NCI-H2196 treated with DMSO at 0.1 percent for 48 hours (cell line): ENCODE results near the gene JMJD8.
"Not testable (repeated sequence)": the region's sequence is repeated elsewhere in the genome, so short reads cannot be mapped to it uniquely, and the experiment has no call there.

ENCODE experiments used
- DNase-seq: peaks from one replicate; lab custom pipeline; 2025; ENCODE audit not compliant: unreplicated experiment; lab: John Stamatoyannopoulos, UW

JMJD8 gene

GRCh38 chr16:693364-693763, 9.2 kb upstream of the JMJD8 start:
- DNase-seq = no peak

DNA sequence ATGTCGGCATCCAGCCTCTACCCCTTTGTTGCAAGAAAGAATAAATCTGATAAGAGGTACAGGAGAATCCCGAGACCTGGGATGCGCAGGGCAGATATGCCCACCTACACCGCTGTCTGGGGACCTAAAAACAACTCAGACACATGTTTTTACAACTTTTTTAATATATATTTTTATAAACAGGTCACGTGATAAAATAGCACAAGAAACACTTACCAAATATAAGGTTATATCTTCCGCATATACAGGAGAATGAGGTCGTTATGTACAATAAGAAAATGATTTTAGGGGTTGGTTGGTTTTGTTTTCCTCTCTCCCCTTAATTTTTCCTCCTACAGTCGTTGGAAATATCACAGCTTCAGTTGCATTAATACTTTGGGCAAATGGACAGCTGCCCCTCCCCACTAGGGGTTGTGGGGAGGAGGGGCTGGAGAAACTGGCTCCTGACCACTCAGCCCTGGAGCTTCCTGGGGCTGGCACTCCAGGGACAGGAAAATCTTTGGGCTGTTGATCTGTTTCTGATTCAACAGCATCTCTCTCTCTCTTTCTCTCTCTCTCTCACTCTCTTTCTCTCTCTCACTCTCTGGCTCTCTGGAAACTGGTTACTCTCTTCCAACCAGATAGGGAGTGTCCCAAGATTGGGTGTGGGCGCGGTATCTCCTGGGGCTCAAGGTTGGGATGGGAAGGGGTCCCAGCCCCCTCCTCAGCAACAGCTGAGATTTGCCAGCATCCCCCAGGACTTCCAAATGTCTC, 8.4 kb upstream of the JMJD8 start:
- no peak for DNase-seq

DNA sequence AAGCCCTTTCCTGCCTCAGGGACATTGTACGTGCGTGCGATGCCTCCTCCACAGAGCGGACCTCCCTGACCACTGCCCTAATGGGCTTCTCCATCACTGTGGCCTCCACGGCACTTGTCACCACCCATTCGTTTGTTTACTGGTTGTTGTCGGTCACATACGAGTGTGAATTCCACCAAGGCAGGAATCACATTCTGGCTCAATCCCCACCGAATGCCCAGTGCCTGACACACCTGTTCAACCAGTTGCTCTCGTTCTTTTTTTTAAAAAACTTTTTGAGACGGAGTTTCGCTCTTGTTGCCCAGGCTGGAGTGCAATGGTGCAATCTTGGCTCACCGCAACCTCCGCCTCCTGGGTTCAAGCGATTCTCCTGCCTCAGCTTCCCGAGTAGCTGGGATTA, 7.1 kb upstream of the JMJD8 start:
- DNase-seq = not testable (repeated sequence)

GRCh38 chr16:689175-689897, 5.2 kb upstream of the JMJD8 start:
- no peak for DNase-seq

- DNase-seq = no peak
Measured at GRCh38 chr16:687499-687898, 3.4 kb upstream of the JMJD8 start.

DNA sequence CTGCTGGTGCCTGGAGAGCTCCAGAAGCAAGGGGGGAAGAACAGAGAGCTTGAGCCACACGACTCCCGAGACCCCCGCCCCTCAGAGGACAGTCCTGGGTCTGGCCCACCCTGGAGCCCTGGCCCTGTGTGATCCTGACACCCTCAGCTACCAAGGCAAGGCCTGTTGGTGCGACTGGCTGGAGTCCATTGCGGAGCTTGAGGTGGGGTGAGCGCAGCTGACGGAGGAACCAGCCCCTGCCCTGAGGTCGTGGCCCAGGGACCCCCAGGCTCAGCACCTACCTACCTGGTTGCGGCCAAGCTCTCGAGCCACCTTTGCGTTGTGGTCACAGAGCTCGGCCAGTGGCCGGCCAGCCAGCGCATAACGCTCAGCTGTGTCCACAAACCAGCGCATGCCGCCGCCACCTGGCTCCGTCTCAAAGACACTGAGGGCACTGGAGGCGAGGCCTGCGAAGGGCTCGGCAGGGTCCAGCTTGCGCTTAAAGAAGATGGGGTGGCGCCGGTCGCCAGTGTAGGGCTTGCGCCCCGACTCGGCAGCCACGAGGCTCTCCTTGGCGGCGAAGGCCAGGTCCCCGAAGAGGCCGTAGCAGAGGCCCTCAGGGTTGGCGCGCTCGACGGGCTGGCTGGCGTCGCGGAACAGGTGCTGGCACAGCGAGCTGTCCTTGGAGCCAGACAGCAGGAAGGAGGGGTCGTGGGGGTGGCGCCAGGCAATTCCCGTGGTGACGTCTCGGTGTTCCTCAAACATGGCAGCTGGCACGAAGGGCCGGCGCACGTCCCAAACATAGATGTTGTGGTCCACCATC, 2.5 kb upstream of the JMJD8 start:
- DNase-seq = no peak

DNA sequence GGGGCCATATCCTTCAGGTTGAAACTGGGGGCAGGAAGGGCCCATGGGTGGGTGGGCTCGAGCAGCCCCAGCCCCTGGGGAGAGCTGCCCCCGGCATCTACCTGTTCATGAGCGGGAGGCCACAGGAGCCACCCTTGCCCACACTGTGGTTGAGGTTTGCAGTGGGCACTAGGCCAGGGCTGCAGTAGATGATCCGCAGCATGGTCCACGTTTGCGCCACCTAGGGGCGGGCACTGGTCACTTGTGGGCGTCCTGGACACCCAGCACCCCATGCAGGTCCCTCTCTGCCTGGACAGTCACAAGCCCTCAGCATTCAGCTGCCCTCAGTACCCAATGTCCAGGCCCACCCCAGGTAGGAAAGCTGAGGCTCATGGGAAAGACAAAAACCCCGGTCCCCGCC, 1.8 kb upstream of the JMJD8 start:
- DNase-seq = peak; percentile 41

GRCh38 chr16:684961-685696, 995 bp upstream of the JMJD8 start:
- peak; percentile 91 for DNase-seq

DNA sequence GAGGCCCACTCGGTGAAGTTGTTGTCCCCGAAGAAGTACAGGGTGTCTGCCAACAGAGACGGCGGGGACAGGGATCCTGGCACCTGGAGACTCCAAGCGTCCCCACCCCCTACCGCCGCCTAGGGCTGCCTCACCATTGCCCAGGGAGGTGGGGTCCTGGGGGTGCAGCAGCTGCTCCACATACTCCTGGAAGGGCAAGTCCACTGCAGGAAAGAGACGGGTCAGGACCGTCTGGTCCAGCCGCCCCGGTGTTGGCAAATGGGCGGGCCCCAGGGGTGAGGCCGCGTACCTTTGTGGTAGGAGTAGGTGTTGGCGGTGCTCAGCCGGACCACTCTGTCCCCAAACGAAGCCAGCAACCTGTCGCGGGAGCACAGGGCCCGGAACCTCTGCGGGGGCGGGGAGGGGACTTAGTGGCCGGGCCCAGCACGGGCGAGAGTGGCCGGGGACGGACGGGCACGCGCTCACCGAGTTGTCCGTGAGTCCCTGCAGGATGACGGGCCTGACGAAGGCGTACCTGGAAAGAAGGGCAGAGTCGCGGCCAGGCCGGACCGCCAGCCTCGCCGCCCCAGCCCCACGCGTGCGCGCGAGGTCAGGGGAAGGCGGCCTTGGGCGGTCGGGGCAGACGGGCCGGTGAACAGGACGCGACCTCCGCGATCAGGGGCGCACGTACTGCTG, 601 bp downstream of the JMJD8 start:
- no peak for DNase-seq

DNA sequence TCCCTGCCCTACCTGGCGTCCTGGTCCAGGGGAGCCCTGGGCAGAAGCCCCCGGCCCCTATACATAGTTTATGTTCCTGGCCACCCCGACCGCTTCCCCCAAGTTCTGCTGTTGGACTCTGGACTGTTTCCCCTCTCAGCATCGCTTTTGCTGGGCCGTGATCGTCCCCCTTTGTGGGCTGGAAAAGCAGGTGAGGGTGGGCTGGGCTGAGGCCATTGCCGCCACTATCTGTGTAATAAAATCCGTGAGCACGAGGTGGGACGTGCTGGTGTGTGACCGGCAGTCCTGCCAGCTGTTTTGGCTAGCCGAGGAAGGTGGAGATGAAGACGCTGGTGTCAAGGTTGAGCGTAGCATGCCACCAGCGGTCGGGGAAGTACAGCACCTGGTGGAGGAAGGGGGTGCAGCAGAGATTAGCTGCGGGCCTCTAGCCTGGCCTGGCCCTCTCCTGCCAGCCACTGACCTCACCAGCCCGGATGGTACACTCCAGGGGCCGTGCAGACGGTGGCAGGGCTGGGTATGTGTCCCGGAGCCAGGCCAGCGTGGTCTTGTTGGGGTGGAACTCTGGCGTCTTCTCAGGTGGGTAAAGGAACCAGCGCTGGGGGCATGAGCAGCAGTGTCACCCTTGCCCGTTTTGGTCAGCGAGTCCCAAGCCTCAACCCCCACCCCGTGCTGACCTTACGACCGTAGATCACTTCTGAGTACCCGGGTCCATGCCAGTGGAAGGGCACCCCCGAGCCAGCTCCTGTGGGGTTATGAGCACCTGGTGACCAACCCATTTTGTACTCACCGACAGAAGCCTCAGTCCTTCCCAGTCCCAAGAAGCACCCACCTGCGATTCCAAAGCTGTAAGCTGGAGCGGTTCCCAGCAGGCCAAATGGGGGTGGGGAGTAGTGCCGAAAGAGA, 1.4 kb downstream of the JMJD8 start:
- DNase-seq = no peak

DNA sequence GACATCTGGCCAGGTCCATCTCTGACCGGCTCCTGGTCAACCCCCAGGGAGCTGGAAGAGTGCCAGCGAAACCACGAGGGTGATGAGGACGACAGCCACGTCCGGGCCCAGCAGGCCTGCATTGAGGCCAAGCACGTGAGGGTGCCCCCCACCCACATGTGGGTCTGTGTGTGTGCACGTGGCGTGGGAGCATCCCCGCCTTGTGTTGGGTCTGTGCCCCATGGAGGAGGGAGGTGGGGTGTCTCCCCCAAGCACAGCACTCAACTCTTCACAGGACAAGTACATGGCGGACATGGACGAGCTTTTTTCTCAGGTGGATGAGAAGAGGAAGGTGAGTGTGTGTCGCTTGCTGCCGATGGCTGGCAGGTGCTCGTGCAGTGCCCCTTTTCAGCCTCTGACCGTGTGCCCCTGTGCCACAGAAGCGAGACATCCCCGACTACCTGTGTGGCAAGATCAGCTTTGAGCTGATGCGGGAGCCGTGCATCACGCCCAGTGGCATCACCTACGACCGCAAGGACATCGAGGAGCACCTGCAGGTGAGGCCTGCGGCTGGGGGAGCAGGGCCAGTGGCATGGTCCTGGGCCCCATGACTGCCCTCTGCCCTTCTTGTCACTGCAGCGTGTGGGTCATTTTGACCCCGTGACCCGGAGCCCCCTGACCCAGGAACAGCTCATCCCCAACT, 2.2 kb downstream of the JMJD8 start:
- no peak for DNase-seq

GRCh38 chr16:680967-681745, 3.0 kb downstream of the JMJD8 start:
- no peak for DNase-seq

- no peak for DNase-seq
Measured at GRCh38 chr16:680625-680945, 3.5 kb downstream of the JMJD8 start.

GRCh38 chr16:679814-680624, 4.1 kb downstream of the JMJD8 start, which contains the start of gene STUB1:
Gene STUB1, plus strand, starts transcription at chr16:680410. Its CDS starts 116 bp downstream, at chr16:680526.
- DNase-seq = peak; percentile 83

GRCh38 chr16:678858-679813, 5.0 kb downstream of the JMJD8 start:
- peak; percentile 67 for DNase-seq

GRCh38 chr16:678209-678857, 5.8 kb downstream of the JMJD8 start:
- DNase-seq = peak; percentile 21
